Measurements from ENCODE around the gene TNKS1BP1. TPM values are rescaled to one million over a fixed set of nuclear protein-coding genes. Genes with fewer than 3 reads are reported as not detected.

Gene TNKS1BP1
- total RNA-seq, 4 donors from 2014 or later = 62.0 to 193 (median 85.7) TPM

DNA sequence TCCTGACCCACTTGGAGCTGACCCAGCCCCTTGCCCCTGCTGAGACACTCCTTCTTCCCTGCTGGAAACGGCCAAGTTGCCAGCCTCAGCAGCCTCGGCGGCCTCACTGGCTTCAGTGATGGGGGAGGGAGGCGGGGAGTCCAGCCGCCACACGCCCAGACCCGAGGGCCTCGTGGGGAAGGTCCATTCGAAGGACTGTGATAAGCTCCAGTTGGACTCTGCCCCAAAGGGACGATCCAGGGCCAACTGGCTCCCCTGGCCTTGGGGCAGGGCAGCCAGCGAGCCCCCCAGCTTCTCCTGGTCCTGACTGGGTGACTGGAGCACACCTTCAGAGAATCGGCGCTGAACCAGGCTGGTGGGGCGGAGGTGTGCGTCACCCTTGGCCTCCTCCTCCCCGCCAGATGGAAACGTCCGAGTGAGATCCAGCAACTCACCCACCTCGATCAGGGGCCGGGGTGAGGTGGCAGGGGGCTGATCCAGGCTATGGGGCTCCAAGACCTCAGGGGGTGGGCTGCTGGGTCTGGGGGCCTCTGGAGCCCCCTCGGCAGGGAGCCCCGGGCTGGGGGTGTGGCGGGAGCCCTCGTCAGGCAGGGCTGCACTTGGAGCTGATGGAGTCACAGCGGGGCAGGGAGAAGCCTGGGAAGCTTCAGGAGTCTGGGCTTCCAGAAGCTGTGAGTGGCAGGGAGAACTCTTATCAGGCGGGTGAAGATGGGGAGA is 11.5 kb downstream of the TNKS1BP1 start:
- TF ChIP-seq, protein P1, sequence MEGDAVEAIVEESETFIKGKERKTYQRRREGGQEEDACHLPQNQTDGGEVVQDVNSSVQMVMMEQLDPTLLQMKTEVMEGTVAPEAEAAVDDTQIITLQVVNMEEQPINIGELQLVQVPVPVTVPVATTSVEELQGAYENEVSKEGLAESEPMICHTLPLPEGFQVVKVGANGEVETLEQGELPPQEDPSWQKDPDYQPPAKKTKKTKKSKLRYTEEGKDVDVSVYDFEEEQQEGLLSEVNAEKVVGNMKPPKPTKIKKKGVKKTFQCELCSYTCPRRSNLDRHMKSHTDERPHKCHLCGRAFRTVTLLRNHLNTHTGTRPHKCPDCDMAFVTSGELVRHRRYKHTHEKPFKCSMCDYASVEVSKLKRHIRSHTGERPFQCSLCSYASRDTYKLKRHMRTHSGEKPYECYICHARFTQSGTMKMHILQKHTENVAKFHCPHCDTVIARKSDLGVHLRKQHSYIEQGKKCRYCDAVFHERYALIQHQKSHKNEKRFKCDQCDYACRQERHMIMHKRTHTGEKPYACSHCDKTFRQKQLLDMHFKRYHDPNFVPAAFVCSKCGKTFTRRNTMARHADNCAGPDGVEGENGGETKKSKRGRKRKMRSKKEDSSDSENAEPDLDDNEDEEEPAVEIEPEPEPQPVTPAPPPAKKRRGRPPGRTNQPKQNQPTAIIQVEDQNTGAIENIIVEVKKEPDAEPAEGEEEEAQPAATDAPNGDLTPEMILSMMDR (IDR thresholded peaks at IDR 0.05; ENCODE audit: low read depth) = no peak

DNA sequence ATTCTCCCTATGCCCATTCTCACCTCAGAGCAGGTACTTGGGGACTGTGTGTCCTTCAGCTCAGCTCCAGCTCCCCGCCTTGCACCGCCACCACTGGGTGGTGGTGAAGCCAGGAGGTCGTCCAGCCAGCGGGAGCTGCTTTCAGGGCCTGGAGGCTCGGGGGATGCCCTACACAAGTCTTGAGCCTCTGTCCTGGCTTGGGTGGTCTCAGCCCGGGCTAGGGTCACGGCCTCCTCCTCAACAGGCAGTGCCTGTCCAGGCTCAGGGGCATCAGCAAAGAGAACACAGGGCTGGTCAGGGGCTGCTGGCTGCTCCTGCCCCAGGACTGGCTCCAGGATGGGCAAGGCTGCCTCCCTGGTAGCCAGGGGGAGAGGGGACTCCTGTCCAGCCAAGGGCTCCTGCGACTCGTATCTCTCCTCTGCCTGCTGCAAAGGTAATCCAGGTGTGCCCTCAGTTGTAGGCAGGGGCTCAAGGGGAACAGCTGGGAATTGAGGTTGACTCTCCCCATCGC is 12.2 kb downstream of the TNKS1BP1 start:
- TF ChIP-seq, protein P1 (IDR thresholded peaks at IDR 0.05; ENCODE audit: low read depth) = no peak

DNA sequence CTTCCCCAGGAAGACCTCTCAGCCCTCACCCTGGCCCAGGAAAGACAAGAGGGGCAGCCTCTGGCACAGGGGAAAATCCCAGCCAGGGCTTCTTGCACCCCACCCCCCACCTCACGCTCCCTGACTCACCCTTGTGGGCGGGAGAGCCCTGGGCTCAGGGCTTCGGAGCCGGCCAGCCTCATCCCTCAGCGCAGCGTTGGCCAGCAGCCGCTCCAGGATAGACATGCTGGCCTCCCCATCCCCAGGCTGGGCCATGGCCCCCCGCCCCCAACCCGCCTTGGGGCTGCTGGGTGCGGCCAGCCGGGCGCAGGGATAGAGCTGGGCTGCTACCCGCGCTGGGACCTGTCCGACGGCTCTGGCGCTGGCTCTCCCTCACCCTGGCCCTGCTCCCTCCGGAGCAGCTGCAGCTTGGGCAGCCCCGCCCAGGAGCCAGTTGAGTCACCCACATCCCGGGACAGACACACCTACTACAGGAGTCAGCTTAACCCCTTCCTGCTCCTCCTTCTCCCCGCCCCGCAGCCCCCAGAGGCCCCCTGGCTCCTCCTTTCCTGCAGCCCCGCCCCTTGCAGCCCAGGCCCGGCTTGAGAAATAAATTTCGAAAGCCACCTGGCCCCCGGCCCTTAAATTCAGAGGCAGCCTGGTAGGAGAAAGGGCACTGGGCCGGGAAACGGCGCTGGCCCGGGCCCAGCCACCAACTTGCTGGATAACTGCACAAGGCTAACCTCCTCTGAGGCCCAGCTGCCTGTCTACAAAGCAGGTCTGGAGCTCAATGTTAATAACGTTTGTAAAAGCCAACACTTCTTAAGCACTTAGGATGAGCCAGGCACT is 13.4 kb downstream of the TNKS1BP1 start:
- TF ChIP-seq, protein P1 (IDR thresholded peaks at IDR 0.05; ENCODE audit: low read depth) = no peak

DNA sequence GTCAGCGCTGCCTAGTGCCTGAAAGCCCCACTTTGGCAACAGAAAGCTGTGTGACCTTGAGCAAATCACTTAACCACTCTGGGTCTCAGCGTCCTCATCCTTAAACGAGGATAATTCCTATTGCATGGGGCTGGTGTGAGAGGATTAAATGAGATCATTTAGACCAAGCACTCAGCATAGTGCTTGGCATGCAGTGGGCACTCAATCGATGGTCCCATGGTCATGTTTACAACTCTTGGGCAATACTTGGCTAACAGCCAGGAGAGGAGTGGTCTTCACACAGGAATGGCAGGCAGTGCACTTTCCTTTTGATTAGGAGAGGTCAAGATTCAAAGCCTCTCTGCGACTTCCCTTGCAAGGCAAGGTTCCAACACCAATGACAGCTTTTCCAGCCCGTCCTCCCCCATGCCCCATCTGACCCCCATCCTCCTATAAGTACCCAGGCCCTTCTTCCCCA is 14.1 kb downstream of the TNKS1BP1 start:
- TF ChIP-seq, protein P1 (IDR thresholded peaks at IDR 0.05; ENCODE audit: low read depth) = no peak

DNA sequence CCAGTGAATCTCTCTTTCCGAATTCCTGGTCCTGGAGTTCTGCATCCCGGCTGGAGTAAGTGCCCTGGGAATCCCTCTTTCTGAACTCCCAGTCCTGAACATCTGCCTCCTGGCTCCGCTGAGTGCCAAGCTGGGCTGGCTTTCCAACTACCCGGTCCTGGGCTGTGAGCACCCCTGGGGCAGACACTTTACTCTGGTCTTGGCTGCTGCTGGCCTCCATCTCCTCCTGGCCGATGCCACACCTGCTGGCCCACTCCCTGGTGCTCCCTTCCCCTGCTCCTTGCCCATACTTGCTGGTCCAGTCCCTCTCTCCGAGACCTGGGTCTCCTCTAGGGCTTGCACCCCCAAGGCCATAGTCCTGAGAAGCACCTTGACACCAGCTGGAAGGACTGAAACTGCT is 14.7 kb downstream of the TNKS1BP1 start:
- TF ChIP-seq, protein P1 (IDR thresholded peaks at IDR 0.05; ENCODE audit: low read depth) = no peak

DNA sequence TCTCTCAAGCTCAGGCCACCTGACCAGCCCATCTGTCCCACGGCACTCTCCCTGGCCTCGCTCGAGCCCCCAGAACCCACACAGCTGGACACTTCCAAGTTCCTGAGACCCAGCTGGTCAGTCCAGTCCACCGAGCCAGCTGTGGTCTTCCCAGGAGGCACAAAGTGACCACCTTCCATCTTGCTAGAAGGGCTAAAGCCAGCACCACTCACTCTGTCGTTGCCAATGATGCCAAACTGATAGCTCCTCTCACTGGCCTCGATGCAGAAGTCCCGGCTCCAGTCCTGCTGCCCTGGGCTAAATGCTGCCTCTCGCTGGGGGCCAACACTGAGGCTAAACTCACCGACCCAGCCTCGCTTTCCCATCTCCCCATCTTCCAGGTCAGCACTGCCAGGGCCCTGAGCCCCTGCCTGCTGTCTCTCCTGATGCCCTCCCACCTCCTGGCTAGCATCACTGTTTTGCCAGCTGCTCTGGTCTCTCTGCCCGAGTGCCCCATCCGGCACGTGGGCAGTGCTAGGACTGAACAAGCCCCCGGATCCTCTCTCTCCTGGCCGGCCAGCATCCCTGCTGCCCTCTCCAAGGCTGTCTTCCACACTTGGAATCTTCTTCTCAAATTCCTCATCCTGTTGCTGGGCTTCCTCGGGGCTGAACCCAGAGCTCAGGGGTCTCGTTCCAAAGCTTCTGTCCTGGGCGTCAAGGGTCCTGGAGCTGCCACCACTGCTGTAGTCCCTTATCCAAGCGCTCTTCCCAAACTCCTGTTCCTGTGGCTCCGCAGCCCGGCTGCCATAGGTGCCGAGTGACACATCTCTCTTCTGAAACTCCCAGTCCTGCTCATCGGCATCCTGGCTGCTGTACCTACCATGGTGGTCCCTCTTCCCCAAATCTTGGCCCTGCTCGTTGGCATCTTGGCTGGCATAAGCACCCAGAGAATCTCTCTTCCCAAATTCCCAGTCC is 15.4 kb downstream of the TNKS1BP1 start:
- TF ChIP-seq, protein P1 (IDR thresholded peaks at IDR 0.05; ENCODE audit: low read depth) = no peak

Measured in subcutaneous adipose tissue (tissue), 4 donors.